COLO829 (cell line): ENCODE measurements around the gene NETO1.

Source experiments
- DNase-seq: peaks from one replicate; pipeline ENCODE4 v3.0.0; 2012; ENCODE audit warnings: low spot score

Gene NETO1

DNA sequence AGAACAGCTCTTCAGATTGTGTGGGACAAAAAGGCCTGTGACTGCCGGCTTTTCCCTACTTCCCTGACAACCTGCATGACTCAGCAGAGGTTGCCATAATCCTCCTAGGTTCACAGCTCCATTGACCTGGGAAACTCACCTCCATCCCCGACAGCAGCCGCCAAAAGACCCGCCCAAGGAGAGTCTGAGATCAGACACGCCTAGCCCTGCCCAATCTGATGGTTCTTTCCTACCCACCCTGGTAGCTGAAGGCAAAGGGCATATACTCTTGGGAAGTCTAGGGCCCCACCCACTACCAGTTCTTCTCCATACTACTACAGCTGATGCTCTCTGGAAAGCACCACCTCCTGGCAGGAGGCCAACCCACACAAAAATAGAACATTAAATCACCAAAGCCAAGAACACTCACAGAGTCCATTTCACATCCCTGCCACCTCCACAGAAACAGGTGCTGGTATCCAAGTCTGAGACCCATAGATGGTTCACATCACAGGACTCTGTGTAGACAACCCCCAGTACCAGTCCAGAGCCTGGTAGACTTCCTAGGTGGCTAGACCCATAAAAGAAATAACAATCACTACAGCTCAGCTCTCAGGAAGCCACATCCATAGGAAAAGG lies 140.6 kb downstream of the NETO1 start:
- DNase-seq, result no peak

GRCh38 chr18:72726201-72726600 lies 141.6 kb downstream of the NETO1 start:
- DNase-seq, result no peak

DNA sequence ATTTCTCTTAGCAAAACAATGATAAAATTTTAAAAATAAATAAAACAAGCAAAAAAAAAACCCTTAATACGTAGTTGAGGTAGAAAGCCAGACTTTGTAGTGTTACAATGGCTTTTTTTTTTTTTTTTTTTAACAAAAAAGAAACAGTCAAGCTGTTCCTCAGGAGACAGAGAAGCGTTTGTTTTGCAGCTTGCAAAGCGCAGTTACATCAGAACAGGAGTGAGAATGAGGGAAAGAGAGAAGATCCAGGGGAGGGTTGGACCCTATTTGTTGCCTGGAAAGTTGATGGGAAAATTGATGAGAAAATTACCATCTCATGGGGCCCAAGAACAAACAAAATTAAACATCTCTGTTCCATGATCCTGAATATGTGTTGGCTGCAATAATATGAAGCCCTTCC lies 146.5 kb downstream of the NETO1 start:
- DNase-seq, result no peak

GRCh38 chr18:72720116-72720515 lies 147.7 kb downstream of the NETO1 start:
- no peak for DNase-seq

DNA sequence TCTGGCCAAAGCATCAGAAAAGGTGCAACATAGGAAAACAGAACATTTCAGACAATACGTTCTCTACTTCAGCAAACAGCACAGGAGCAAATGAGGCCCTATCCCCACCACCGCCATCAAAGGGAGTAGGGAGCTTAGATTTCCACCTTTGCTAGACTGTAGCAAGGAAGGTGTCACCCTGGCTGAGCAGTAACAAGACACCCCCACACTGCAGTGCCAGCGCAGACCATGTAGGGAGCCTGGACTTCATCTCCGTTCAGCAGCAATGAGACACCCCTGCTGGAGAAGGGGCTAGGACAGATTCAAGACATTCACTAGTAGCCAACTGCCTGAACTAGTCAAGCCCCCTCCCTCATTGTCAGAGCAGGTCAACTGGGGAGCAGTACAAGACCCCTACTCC lies 163.6 kb downstream of the NETO1 start:
- DNase-seq, result no peak

- peak; percentile 21 for DNase-seq
Observed at GRCh38 chr18:72700961-72701710, 166.7 kb downstream of the NETO1 start.

- DNase-seq, result no peak
Observed at GRCh38 chr18:72697706-72698105, 170.1 kb downstream of the NETO1 start.

- no peak for DNase-seq
Observed at GRCh38 chr18:72692595-72692994, 175.2 kb downstream of the NETO1 start.
